ENCODE measurements around the gene ZBTB9. TPM values are rescaled to one million over a fixed set of nuclear protein-coding genes. Genes with fewer than 3 reads are reported as not detected.

ZBTB9 gene
- total RNA-seq, 1 donor from 2014 or later, result 12.5 TPM

DNA sequence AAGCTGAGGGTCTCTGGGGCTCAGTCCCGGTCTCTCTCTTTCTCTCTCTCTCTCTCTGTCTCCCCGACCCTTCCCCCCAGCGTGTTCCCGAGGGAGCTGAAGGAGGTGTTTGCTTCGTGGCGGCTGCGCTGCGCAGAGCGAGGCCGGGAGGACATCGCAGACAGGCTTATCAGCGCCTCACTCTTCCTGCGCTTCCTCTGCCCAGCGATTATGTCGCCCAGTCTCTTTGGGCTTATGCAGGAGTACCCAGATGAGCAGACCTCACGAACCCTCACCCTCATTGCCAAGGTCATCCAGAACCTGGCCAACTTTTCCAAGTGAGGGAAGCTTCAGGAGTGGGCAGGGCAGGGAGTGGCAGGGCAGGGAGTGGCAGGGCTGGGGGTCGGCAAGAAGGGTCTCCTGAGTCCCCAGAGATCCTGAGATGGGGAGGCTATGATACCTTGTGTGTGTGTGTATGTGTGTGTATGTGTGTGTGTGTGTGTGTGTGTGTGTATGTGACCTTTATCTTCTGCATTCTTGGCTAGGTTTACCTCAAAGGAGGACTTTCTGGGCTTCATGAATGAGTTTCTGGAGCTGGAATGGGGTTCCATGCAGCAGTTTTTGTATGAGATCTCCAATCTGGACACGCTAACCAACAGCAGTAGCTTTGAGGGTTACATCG is 13.6 kb upstream of the ZBTB9 start:
- Mint-ChIP-seq H3K9me3 (no peaks in the 10 kb centered on the region), H3K27me3 (no peaks in the 10 kb centered on the region), H3K4me3 (no peak overlapping the region), H3K27ac (no peak overlapping the region), H3K4me1 (no peaks in the 10 kb centered on the region), H3K36me3 (ENCODE audit: low read depth) (peaks cover 75% of the 10 kb centered on the region)
- ATAC-seq (ENCODE audit: low read depth), result no peak
- POLR2A ChIA-PET, result interaction anchor here (1.1 kb wide), 2 partner anchors 8 to 13 kb away, joined by 3 read pairs; partner anchors contain the start of gene ZBTB9
- CTCF ChIA-PET, result no interaction called here
- intact Hi-C loops (cut with micrococcal nuclease), result no loop called here
- DNase-seq, result no peak
- TF ChIP-seq, protein P1, sequence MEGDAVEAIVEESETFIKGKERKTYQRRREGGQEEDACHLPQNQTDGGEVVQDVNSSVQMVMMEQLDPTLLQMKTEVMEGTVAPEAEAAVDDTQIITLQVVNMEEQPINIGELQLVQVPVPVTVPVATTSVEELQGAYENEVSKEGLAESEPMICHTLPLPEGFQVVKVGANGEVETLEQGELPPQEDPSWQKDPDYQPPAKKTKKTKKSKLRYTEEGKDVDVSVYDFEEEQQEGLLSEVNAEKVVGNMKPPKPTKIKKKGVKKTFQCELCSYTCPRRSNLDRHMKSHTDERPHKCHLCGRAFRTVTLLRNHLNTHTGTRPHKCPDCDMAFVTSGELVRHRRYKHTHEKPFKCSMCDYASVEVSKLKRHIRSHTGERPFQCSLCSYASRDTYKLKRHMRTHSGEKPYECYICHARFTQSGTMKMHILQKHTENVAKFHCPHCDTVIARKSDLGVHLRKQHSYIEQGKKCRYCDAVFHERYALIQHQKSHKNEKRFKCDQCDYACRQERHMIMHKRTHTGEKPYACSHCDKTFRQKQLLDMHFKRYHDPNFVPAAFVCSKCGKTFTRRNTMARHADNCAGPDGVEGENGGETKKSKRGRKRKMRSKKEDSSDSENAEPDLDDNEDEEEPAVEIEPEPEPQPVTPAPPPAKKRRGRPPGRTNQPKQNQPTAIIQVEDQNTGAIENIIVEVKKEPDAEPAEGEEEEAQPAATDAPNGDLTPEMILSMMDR (IDR thresholded peaks at IDR 0.05), result no peak

DNA sequence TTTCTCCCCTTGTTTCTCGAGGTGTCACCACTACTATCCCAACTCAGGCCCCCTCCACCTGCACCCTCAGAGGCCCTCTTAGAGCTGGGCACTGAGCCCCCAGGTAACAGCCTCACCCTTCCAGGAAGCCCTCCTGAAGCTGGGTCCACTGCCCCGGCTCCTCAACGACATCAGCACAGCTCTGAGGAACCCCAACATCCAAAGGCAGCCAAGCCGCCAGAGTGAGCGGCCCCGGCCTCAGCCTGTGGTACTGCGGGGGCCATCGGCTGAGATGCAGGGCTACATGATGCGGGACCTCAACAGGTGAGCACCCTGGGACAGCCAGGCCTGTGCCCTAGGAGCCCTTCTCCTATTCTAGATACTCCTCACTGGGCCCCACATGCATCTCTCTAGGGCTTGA is 12.9 kb upstream of the ZBTB9 start:
- no peaks in the 10 kb centered on the region for H3K27me3 Mint-ChIP-seq
- no peaks in the 10 kb centered on the region for H3K9me3 Mint-ChIP-seq
- TF ChIP-seq, protein P1 (IDR thresholded peaks at IDR 0.05), result no peak
- DNase-seq, result no peak
- H3K36me3 Mint-ChIP-seq (ENCODE audit: low read depth), result peaks cover 76% of the 10 kb centered on the region
- ATAC-seq (ENCODE audit: low read depth), result no peak
- no peak overlapping the region for H3K27ac Mint-ChIP-seq
- POLR2A ChIA-PET, result interaction anchor here (1.1 kb wide), 2 partner anchors 9 to 13 kb away, joined by 3 read pairs; partner anchors contain the start of gene ZBTB9
- no peaks in the 10 kb centered on the region for H3K4me1 Mint-ChIP-seq
- CTCF ChIA-PET, result no interaction called here
- intact Hi-C loops (cut with micrococcal nuclease), result no loop called here
- no peak overlapping the region for H3K4me3 Mint-ChIP-seq

DNA sequence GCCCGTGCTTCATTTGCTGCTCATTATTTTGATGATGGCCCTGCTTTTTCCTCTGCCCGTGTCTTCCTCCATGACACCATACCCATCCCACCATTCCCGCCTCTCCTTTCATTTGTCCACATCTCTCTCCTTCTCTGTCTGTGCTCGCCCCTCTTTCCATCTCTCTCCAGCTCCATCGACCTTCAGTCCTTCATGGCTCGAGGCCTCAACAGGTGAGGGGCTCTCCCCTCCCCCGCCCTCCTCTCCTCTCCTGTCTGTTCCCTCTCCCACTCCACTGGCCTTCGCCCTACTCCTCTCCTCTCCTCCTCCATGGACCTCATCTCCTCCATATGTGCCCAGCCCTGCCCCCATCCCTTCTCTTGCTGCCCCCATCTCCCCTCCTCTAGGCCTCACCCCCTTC is 12.1 kb upstream of the ZBTB9 start:
- DNase-seq, result no peak
- POLR2A ChIA-PET, result interaction anchor here (1.4 kb wide), 1 partner anchor 11 kb away, joined by 5 read pairs; no protein-coding TSS in a partner anchor
- H3K27ac Mint-ChIP-seq, result no peak overlapping the region
- H3K27me3 Mint-ChIP-seq, result no peaks in the 10 kb centered on the region
- TF ChIP-seq, protein P1 (IDR thresholded peaks at IDR 0.05), result no peak
- no peak for ATAC-seq (ENCODE audit: low read depth)
- H3K9me3 Mint-ChIP-seq, result no peaks in the 10 kb centered on the region
- no peaks in the 10 kb centered on the region for H3K4me1 Mint-ChIP-seq
- CTCF ChIA-PET, result no interaction called here
- peaks cover 73% of the 10 kb centered on the region for H3K36me3 Mint-ChIP-seq (ENCODE audit: low read depth)
- intact Hi-C loops (cut with micrococcal nuclease), result no loop called here
- H3K4me3 Mint-ChIP-seq, result no peak overlapping the region

DNA sequence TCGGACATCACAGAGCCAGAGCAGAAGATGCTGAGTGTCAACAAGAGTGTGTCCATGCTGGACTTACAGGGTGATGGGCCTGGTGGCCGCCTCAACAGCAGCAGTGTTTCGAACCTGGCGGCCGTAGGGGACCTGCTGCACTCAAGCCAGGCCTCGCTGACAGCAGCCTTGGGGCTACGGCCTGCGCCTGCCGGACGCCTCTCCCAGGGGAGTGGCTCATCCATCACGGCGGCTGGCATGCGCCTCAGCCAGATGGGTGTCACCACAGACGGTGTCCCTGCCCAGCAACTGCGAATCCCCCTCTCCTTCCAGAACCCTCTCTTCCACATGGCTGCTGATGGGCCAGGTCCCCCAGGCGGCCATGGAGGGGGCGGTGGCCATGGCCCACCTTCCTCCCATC is 11.4 kb upstream of the ZBTB9 start:
- DNase-seq (no peak), ATAC-seq (ENCODE audit: low read depth) (no peak)
- Mint-ChIP-seq H3K27me3 (no peaks in the 10 kb centered on the region), H3K36me3 (ENCODE audit: low read depth) (peaks cover 73% of the 10 kb centered on the region), H3K4me1 (no peaks in the 10 kb centered on the region), H3K4me3 (no peak overlapping the region), H3K9me3 (no peaks in the 10 kb centered on the region), H3K27ac (no peak overlapping the region)
- POLR2A ChIA-PET, result interaction anchor here (1.4 kb wide), 1 partner anchor 12 kb away, joined by 5 read pairs; no protein-coding TSS in a partner anchor
- TF ChIP-seq, protein P1 (IDR thresholded peaks at IDR 0.05), result no peak
- intact Hi-C loops (cut with micrococcal nuclease), result no loop called here
- CTCF ChIA-PET, result interaction anchor here (0.6 kb wide), 1 partner anchor 84 kb away, joined by 3 read pairs; no protein-coding TSS in a partner anchor

DNA sequence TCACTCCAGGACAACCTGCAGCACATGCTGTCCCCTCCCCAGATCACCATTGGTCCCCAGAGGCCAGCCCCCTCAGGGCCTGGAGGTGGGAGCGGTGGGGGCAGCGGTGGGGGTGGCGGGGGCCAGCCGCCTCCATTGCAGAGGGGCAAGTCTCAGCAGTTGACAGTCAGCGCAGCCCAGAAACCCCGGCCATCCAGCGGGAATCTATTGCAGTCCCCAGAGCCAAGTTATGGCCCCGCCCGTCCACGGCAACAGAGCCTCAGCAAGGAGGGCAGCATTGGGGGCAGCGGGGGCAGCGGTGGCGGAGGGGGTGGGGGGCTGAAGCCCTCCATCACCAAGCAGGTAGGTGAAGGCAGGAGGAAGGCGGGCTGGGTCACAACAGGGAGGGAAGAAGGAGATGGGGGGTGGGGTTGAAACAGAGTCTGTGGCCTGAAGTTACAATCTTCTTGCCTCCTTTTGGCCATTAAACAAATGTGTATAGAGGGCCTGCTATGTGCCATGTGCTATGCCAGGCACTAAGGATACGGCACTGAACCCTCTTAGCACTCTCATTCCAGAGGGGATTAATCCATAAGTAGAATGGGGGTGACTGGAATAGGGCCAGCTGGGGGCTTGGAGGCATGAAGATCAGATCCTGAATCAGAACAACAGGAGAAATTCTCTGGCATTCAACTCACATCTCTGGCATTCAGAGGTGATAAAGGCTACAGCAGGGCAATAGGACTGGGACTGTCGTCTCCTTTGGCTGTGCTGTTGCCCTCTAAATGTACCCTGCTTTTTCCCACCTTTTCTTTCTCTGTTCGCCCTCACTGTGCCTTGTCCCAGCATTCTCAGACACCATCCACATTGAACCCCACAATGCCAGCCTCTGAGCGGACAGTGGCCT is 10.5 kb upstream of the ZBTB9 start:
- Mint-ChIP-seq H3K27me3 (no peaks in the 10 kb centered on the region), H3K4me1 (no peaks in the 10 kb centered on the region), H3K36me3 (ENCODE audit: low read depth) (peaks cover 72% of the 10 kb centered on the region), H3K4me3 (no peak overlapping the region), H3K27ac (no peak overlapping the region), H3K9me3 (no peaks in the 10 kb centered on the region)
- DNase-seq (no peak), ATAC-seq (ENCODE audit: low read depth) (no peak)
- ChIA-PET CTCF (no interaction called here), POLR2A (interaction anchor here (1.0 to 1.4 kb wide), 2 partner anchors 10 to 13 kb away, joined by 3 to 5 read pairs; partner anchors contain the start of gene ZBTB9)
- TF ChIP-seq, protein P1 (IDR thresholded peaks at IDR 0.05), result no peak
- intact Hi-C loops (cut with micrococcal nuclease), result no loop called here

All from activated B cell treated with CpG ODN at 0.5 μM for 24 hours (primary cell).